CD4-positive, CD25-positive, alpha-beta regulatory T cell (primary cell): Measurements from ENCODE around the gene PEX3. TPM values are rescaled to one million over a fixed set of nuclear protein-coding genes. Genes with fewer than 3 reads are reported as not detected.

Experiments used
- ATAC-seq, 2 donors: fragments of 150-1000 bp; cut with Tn5 transposase; one replicate each; pipeline ENCODE4 v1.10.0; 2021; ENCODE audit warnings: low read depth in 2 of 2, moderate number of reproducible peaks in 2 of 2, moderate library complexity in 1 of 2
- DNase-seq, 3 donors: peaks; one replicate each; pipeline versions ENCODE4 v3.0.0 to v3.0.0-alpha.2; 2012 to 2022; ENCODE audit warnings: mixed read lengths in 1 of 3
- H3K27ac ChIP-seq: one replicate; pipeline ENCODE4 v1.7.0; 2013; ENCODE audit warnings: mild to moderate bottlenecking, low read length; ENCODE audit not compliant: insufficient read depth, poor library complexity, severe bottlenecking
- H3K27me3 ChIP-seq: one replicate; pipeline ENCODE4 v1.7.0; 2013; ENCODE audit warnings: low read length; ENCODE audit not compliant: control insufficient read depth, insufficient read depth
- H3K36me3 ChIP-seq: one replicate; pipeline ENCODE4 v1.7.0; 2013; ENCODE audit warnings: mild to moderate bottlenecking, low read length, moderate library complexity; ENCODE audit not compliant: control insufficient read depth, insufficient read depth
- H3K4me1 ChIP-seq: 2 replicates; pipeline ENCODE4 v1.7.0; 2013; ENCODE audit warnings: mild to moderate bottlenecking, low read length; ENCODE audit not compliant: insufficient read depth, control insufficient read depth, poor library complexity, severe bottlenecking
- H3K4me3 ChIP-seq: one replicate; pipeline ENCODE4 v1.7.0; 2013; ENCODE audit warnings: low read depth, mild to moderate bottlenecking, low read length, moderate library complexity
- H3K9me3 ChIP-seq, 2 experiments: 1 replicate in 1 of 2; 2 replicates in 1 of 2; pipeline ENCODE4 v1.7.0; 2013; ENCODE audit warnings: low read length in 2 of 2, mild to moderate bottlenecking in 1 of 2, moderate library complexity in 1 of 2; ENCODE audit not compliant: control insufficient read depth in 2 of 2
- H3K27ac Mint-ChIP-seq, 3 donors: one replicate each; pipeline ENCODE4 v1.8.0; 2020 to 2022; ENCODE audit warnings: mild to moderate bottlenecking in 3 of 3, mixed read lengths in 3 of 3, moderate library complexity in 2 of 3
- H3K27me3 Mint-ChIP-seq: one replicate; pipeline ENCODE4 v1.8.0; 2022; ENCODE audit warnings: mild to moderate bottlenecking, mixed read lengths
- H3K36me3 Mint-ChIP-seq: one replicate; pipeline ENCODE4 v1.8.0; 2020; ENCODE audit warnings: mixed read lengths
- H3K4me1 Mint-ChIP-seq, 4 donors: one replicate each; pipeline ENCODE4 v1.8.0; 2020 to 2022; ENCODE audit warnings: mixed read lengths in 4 of 4, mild to moderate bottlenecking in 1 of 4
- H3K4me3 Mint-ChIP-seq, 4 donors: one replicate each; pipeline ENCODE4 v1.8.0; 2020 to 2022; ENCODE audit warnings: mild to moderate bottlenecking in 4 of 4, mixed read lengths in 4 of 4, moderate library complexity in 3 of 4
- H3K9me3 Mint-ChIP-seq, 7 donors: one replicate each; pipeline ENCODE4 v1.8.0; 2020 to 2022; ENCODE audit warnings: mixed read lengths in 7 of 7, mild to moderate bottlenecking in 3 of 7, moderate library complexity in 2 of 7
- polyA plus RNA-seq, 4 donors: library from polyadenylated mRNA; unstranded; fragments of 300-500 nt; fragmentation: Illumina TruSeq; gene quantifications; one replicate each; pipeline ENCODE4 v1.2.3, GENCODE V29; 2021
- total RNA-seq: library from RNA; stranded (reverse); gene quantifications from one replicate; pipeline ENCODE4 v1.2.3, GENCODE V29; 2022

The PEX3 gene
- total and polyA plus RNA-seq, 5 donors from 2014 or later = 12.8 to 29.6 (median 24.9) TPM

DNA sequence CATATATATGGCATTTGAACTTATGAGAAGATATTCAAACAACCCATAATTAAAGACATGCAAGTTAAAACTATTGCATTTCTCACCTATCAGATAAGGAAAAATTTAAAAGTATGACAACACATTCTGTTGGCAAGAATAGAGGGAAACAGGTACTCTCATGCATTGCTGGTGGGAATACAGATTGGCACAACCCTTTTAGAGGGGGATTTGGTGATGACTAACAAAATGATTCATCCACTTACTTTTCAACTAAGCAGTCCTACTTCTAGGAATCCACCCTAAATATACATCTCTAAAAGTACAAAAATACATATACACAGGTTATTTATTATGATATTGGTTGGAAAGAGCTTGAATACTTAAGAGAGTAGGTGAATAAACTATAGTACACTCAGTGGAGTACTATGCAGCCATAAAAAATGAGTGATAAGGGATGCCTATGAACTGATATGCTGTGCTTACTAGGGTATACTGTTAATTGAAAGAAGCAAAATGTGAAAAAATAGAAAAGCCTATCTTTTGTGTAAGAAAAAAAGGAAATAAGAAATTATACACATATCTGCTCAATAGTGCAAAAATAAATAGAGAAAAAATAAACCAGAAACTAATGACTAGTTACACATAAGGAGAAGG is 42.3 kb upstream of the PEX3 start:
- DNase-seq (no peak), ATAC-seq (no peak)
- peaks cover 0 to 4% of the 10 kb centered on the region in 2 experiments for H3K9me3 ChIP-seq
- H3K36me3 ChIP-seq = no peaks in the 10 kb centered on the region
- peaks cover 19% of the 10 kb centered on the region for H3K27me3 Mint-ChIP-seq
- H3K4me3 Mint-ChIP-seq = no peak overlapping the region
- H3K4me3 ChIP-seq = no peak overlapping the region
- H3K4me1 ChIP-seq = no peaks in the 10 kb centered on the region
- H3K4me1 Mint-ChIP-seq = peaks cover 0 to 2% (median 0%) of the 10 kb centered on the region in 4 donors
- H3K27ac Mint-ChIP-seq = no peak overlapping the region
- no peaks in the 10 kb centered on the region for H3K36me3 Mint-ChIP-seq
- no peaks in the 10 kb centered on the region for H3K9me3 Mint-ChIP-seq
- H3K27ac ChIP-seq = no peak overlapping the region
- H3K27me3 ChIP-seq = no peaks in the 10 kb centered on the region

DNA sequence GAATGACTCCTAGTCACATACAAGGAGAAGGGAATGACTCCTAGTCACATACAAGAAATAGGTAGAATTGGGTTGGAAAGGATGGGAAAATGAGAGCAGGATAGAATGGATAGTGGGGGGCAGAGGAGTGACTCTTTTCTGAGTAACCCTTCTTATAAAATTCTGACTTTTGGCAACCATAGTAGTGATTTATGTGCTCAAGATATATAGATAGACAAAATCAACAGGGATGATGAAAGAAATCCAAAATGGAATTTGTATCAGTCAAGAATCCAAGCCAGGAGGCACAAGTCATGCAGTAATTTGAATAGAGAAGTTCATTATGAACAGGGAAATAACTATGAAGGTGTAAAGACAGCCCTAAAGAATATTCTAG is 41.8 kb upstream of the PEX3 start:
- Mint-ChIP-seq H3K4me3 (no peak overlapping the region), H3K27ac (no peak overlapping the region), H3K36me3 (no peaks in the 10 kb centered on the region), H3K27me3 (peaks cover 19% of the 10 kb centered on the region), H3K9me3 (no peaks in the 10 kb centered on the region), H3K4me1 (peaks cover 0 to 4% (median 0%) of the 10 kb centered on the region in 4 donors)
- Histone ChIP-seq H3K27ac (no peak overlapping the region), H3K4me1 (no peaks in the 10 kb centered on the region), H3K4me3 (no peak overlapping the region), H3K27me3 (no peaks in the 10 kb centered on the region), H3K36me3 (no peaks in the 10 kb centered on the region), H3K9me3 (peaks cover 0 to 4% of the 10 kb centered on the region in 2 experiments)
- no peak for DNase-seq
- ATAC-seq = no peak

DNA sequence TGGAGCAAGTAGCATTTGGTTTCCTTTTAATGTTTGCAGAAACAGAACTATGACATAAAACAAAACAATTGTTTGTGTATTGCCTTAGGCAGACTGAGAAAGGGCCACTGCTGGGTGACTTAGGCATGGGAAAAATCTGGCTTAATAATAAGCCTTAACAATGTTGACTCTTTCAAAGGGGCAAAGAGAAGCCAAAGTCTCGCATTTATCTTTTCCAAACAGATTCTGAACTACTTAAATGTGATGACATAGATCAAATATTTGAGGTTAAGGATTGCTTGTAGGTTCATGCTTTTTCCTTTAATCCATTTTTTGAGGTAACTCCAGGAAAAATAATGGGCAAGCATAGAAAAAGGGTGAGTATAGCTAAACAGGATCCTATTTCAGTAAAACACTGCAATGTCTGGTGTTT is 39.7 kb upstream of the PEX3 start:
- Mint-ChIP-seq H3K27ac (no peak overlapping the region), H3K36me3 (no peaks in the 10 kb centered on the region), H3K27me3 (peaks cover 14% of the 10 kb centered on the region), H3K9me3 (no peaks in the 10 kb centered on the region), H3K4me1 (peaks cover 0 to 4% (median 0%) of the 10 kb centered on the region in 4 donors), H3K4me3 (no peak overlapping the region)
- H3K9me3 ChIP-seq = peaks cover 0 to 4% of the 10 kb centered on the region in 2 experiments
- no peaks in the 10 kb centered on the region for H3K36me3 ChIP-seq
- DNase-seq = no peak
- H3K27ac ChIP-seq = no peak overlapping the region
- no peak overlapping the region for H3K4me3 ChIP-seq
- no peak for ATAC-seq
- H3K4me1 ChIP-seq = no peaks in the 10 kb centered on the region
- no peaks in the 10 kb centered on the region for H3K27me3 ChIP-seq

DNA sequence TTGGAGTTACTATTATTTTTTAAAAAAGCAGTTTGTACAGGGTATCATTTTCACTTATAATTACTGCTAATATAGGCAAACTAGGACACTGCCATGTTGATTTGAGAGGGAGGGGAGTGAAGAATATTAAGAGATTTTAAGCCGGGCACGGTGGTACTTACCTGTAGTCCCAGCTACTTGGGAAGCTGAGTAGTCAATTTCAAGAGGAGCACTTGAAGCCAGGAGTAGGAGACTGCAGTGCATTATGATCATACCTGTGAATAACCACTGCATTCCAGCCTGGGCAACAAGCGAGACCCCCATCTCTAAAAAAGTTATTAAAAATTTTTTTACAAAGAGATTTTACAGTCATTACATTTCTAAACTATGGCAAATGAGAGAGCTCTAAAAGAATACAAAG is 35.8 kb upstream of the PEX3 start:
- ATAC-seq = no peak
- H3K27ac ChIP-seq = no peak overlapping the region
- no peaks in the 10 kb centered on the region for H3K9me3 ChIP-seq
- no peak for DNase-seq
- H3K36me3 ChIP-seq = no peaks in the 10 kb centered on the region
- Mint-ChIP-seq H3K9me3 (no peaks in the 10 kb centered on the region), H3K4me3 (no peak overlapping the region), H3K27ac (no peak overlapping the region), H3K27me3 (no peaks in the 10 kb centered on the region), H3K36me3 (no peaks in the 10 kb centered on the region), H3K4me1 (peaks cover 0 to 4% (median 0%) of the 10 kb centered on the region in 4 donors)
- no peak overlapping the region for H3K4me3 ChIP-seq
- H3K4me1 ChIP-seq = no peaks in the 10 kb centered on the region
- no peaks in the 10 kb centered on the region for H3K27me3 ChIP-seq

DNA sequence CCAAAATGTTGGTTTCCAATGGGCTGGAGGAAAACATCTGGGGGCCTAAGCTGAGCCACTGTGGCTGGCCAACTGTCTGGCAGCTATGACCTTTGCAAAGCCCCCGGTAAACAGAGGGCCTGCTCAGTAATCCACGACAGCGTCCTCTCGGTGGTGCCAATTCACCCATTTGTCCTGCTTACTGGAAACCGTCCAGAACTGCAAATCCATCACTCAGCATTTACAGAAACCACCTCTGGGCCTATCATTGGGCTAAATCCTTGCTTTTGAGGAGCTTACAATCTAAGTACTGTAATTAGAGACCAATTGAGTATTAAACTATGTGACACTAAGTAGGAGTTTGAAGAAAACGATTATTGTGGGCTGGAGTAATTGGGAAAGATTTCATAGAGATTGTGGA is 31.1 kb upstream of the PEX3 start:
- H3K36me3 Mint-ChIP-seq = peaks cover 3% of the 10 kb centered on the region
- no peaks in the 10 kb centered on the region for H3K9me3 Mint-ChIP-seq
- no peaks in the 10 kb centered on the region for H3K27me3 ChIP-seq
- no peaks in the 10 kb centered on the region for H3K36me3 ChIP-seq
- no peak for ATAC-seq
- H3K27ac Mint-ChIP-seq = no peak overlapping the region
- H3K4me1 ChIP-seq = no peaks in the 10 kb centered on the region
- no peaks in the 10 kb centered on the region for H3K27me3 Mint-ChIP-seq
- no peaks in the 10 kb centered on the region for H3K9me3 ChIP-seq
- H3K4me3 Mint-ChIP-seq = no peak overlapping the region
- H3K4me1 Mint-ChIP-seq = no peaks in the 10 kb centered on the region
- no peak overlapping the region for H3K27ac ChIP-seq
- no peak for DNase-seq
- H3K4me3 ChIP-seq = no peak overlapping the region

DNA sequence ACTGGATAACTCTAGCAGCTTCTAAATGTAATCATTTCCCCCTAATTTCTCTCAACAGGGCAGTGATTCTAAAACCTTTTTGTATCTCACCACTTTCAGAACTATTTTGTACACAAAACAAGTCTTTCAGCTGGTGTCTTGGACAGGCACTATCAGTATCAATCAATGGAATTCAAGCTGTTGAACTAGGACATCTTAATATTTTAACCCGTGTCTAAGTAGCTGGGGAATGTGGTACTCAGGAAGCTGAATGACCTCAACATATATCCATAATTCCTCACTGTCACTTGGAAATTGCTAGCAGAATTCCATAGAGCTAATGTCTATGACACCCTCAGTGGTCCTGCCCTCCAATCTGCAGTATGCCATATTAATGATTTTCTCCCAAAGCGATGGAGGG is 24.6 kb upstream of the PEX3 start:
- no peak for ATAC-seq
- Histone ChIP-seq H3K9me3 (no peaks in the 10 kb centered on the region), H3K27ac (no peak overlapping the region), H3K4me1 (no peaks in the 10 kb centered on the region), H3K27me3 (no peaks in the 10 kb centered on the region), H3K36me3 (no peaks in the 10 kb centered on the region), H3K4me3 (no peak overlapping the region)
- Mint-ChIP-seq H3K27me3 (no peaks in the 10 kb centered on the region), H3K36me3 (peaks cover 6% of the 10 kb centered on the region), H3K4me1 (peaks cover 0 to 7% (median 3%) of the 10 kb centered on the region in 4 donors), H3K9me3 (no peaks in the 10 kb centered on the region), H3K4me3 (no peak overlapping the region), H3K27ac (no peak overlapping the region)
- DNase-seq = no peak

DNA sequence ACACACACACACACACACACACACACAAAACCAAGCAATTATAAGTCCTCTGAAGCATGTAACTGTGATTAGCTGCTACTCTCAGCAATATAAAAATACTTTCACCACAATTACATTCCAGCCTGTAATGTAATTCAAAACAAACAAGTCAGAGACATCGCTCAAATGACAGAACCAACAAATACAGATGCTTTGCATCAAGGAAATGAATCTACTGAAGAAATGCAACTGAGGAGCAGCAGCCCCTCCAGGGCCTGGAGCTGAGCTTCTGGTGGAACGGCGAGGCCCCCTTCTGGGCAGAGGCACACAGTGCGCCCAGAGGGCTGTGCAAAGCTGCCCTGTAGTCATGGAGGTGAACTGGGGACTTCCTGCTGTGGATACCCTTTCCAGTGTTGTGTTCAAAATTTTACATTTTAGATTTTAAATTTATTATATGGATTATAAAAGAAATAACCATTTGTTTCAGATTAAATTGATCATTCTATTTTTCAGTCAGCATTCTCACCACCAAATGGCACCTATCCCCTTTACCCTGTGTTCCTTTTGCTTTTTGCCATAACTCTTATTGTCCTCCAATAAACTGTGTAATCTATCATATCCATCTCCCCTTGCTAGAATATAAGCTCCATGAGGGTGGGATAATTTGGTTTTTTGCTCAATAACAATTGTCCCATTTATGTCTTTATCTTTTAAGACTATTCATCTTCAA is 23.3 kb upstream of the PEX3 start:
- Mint-ChIP-seq H3K9me3 (no peaks in the 10 kb centered on the region), H3K27ac (no peak overlapping the region), H3K27me3 (no peaks in the 10 kb centered on the region), H3K4me1 (peaks cover 0 to 13% (median 3%) of the 10 kb centered on the region in 4 donors), H3K36me3 (peaks cover 14% of the 10 kb centered on the region), H3K4me3 (no peak overlapping the region)
- Histone ChIP-seq H3K4me3 (no peak overlapping the region), H3K4me1 (no peaks in the 10 kb centered on the region), H3K36me3 (peaks cover 9% of the 10 kb centered on the region), H3K27ac (no peak overlapping the region), H3K27me3 (no peaks in the 10 kb centered on the region), H3K9me3 (no peaks in the 10 kb centered on the region)
- peak; percentile 98 to 99 for ATAC-seq
- DNase-seq = peak; percentile 51 to 77 (median 71)

DNA sequence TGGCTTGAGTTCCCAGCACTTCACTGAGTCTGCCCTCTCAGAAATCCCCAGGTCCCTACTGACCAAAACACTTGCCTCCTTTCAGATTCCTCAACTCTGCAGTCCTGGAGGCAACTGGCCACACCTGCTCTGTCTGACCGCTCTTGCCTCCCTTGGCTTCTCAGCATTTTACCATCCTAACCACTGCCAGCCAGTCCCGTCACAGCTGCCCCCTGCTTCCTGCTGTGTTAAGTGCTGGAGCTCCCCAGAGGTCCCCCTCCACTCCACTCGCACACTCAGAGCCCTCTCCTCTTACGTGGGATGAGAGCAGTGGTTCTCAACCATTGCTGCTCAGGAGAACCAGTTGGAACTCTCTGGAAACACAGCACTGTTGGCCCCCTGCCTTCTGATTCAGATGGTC is 20.6 kb upstream of the PEX3 start:
- Mint-ChIP-seq H3K27ac (peak overlapping the region; percentile 29 to 85 (median 36)), H3K27me3 (no peaks in the 10 kb centered on the region), H3K4me1 (peaks cover 0 to 13% (median 3%) of the 10 kb centered on the region in 4 donors), H3K9me3 (no peaks in the 10 kb centered on the region), H3K4me3 (no peak overlapping the region), H3K36me3 (peaks cover 26% of the 10 kb centered on the region)
- ATAC-seq = no peak
- Histone ChIP-seq H3K4me3 (no peak overlapping the region), H3K36me3 (peaks cover 10% of the 10 kb centered on the region), H3K27ac (no peak overlapping the region), H3K4me1 (no peaks in the 10 kb centered on the region), H3K27me3 (no peaks in the 10 kb centered on the region), H3K9me3 (no peaks in the 10 kb centered on the region)
- no peak for DNase-seq
